HL-60/S4 (cell line): ENCODE measurements around the gene VASH2.
"Not testable (repeated sequence)": the region's sequence is repeated elsewhere in the genome, so short reads cannot be mapped to it uniquely, and the experiment has no call there.

ENCODE experiments used
- in situ Hi-C: fragments of 300-500 bp; cut with MboI; formaldehyde crosslinking; loops from 2 replicates; pipeline ENCODE4 v1.14.3; 2022; ENCODE audit warnings: low sequenced_read_pairs

The VASH2 gene

GRCh38 chr1:212955098-212955497 is 4.8 kb downstream of the VASH2 start:
- in situ Hi-C loops: no loop called here

GRCh38 chr1:212955961-212956620 is 5.8 kb downstream of the VASH2 start:
- in situ Hi-C loops: no loop called here

- in situ Hi-C loops: no loop called here
Measured at GRCh38 chr1:212957546-212957945, 7.2 kb downstream of the VASH2 start.

GRCh38 chr1:212958175-212958574 is 7.8 kb downstream of the VASH2 start:
- in situ Hi-C loops: no loop called here

GRCh38 chr1:212959266-212960220 is 9.2 kb downstream of the VASH2 start:
- in situ Hi-C loops: no loop called here

- in situ Hi-C loops: no loop called here
Measured at GRCh38 chr1:212960932-212961331, 10.6 kb downstream of the VASH2 start.

GRCh38 chr1:212962509-212962908 is 12.2 kb downstream of the VASH2 start:
- in situ Hi-C loops: no loop called here

GRCh38 chr1:212964102-212964501 is 13.8 kb downstream of the VASH2 start:
- in situ Hi-C loops: no loop called here

- in situ Hi-C loops: not testable (repeated sequence)
Measured at GRCh38 chr1:212964993-212965392, 14.7 kb downstream of the VASH2 start.

- in situ Hi-C loops: no loop called here
Measured at GRCh38 chr1:212966616-212967015, 16.3 kb downstream of the VASH2 start.

- in situ Hi-C loops: no loop called here
Measured at GRCh38 chr1:212967801-212968200, 17.5 kb downstream of the VASH2 start.

GRCh38 chr1:212968368-212968863 is 18.1 kb downstream of the VASH2 start:
- in situ Hi-C loops: no loop called here

GRCh38 chr1:212970085-212970484 is 19.7 kb downstream of the VASH2 start:
- in situ Hi-C loops: no loop called here

- in situ Hi-C loops: no loop called here
Measured at GRCh38 chr1:212971312-212971711, 21.0 kb downstream of the VASH2 start.

GRCh38 chr1:212973426-212973825 is 23.1 kb downstream of the VASH2 start:
- in situ Hi-C loops: no loop called here

- in situ Hi-C loops: no loop called here
Measured at GRCh38 chr1:212973899-212974298, 23.6 kb downstream of the VASH2 start.

GRCh38 chr1:212974711-212975110 is 24.4 kb downstream of the VASH2 start:
- in situ Hi-C loops: loop anchor here (25.0 kb wide), 2 partner anchors 162 to 1287 kb away; partner anchors contain the start of gene NEK2

GRCh38 chr1:212975111-212975918 is 25.0 kb downstream of the VASH2 start:
- in situ Hi-C loops: loop anchor here (25.0 kb wide), 2 partner anchors 163 to 1288 kb away; partner anchors contain the start of gene NEK2

GRCh38 chr1:212976586-212976985 is 26.2 kb downstream of the VASH2 start:
- in situ Hi-C loops: loop anchor here (25.0 kb wide), 2 partner anchors 164 to 1289 kb away; partner anchors contain the start of gene NEK2

GRCh38 chr1:212977781-212978645 is 27.7 kb downstream of the VASH2 start:
- in situ Hi-C loops: loop anchor here (25.0 kb wide), 2 partner anchors 166 to 1291 kb away; partner anchors contain the start of gene NEK2
